SIG-M5 treated with dmso at 0.1 percent for 504 hours (cell line): Measurements from ENCODE around the gene PNPLA2.

Source experiments
- DNase-seq: peaks from one replicate; lab custom pipeline; 2025; ENCODE audit not compliant: unreplicated experiment; lab: John Stamatoyannopoulos, UW

The PNPLA2 gene

GRCh38 chr11:843086-843734 lies 24.5 kb downstream of the PNPLA2 start:
- DNase-seq = no peak

- DNase-seq = no peak
Measured at GRCh38 chr11:843818-844692, 25.3 kb downstream of the PNPLA2 start.

- DNase-seq = no peak
Measured at GRCh38 chr11:844693-845644, 26.3 kb downstream of the PNPLA2 start.

GRCh38 chr11:845872-846495 lies 27.3 kb downstream of the PNPLA2 start:
- DNase-seq = no peak

GRCh38 chr11:846496-847098 lies 27.9 kb downstream of the PNPLA2 start:
- DNase-seq = no peak

GRCh38 chr11:847876-848275 lies 29.2 kb downstream of the PNPLA2 start:
- DNase-seq = no peak

- no peak for DNase-seq
Measured at GRCh38 chr11:848380-848931, 29.7 kb downstream of the PNPLA2 start.

- DNase-seq = no peak
Measured at GRCh38 chr11:849104-849824, 30.6 kb downstream of the PNPLA2 start.

GRCh38 chr11:849951-850774 lies 31.4 kb downstream of the PNPLA2 start:
- no peak for DNase-seq

- DNase-seq = no peak
Measured at GRCh38 chr11:850775-851763, 32.4 kb downstream of the PNPLA2 start.

GRCh38 chr11:852762-853161 lies 34.0 kb downstream of the PNPLA2 start:
- DNase-seq = no peak

- no peak for DNase-seq
Measured at GRCh38 chr11:853682-854448, 35.2 kb downstream of the PNPLA2 start.

GRCh38 chr11:854601-855329 lies 36.1 kb downstream of the PNPLA2 start:
- DNase-seq = no peak

- no peak for DNase-seq
Measured at GRCh38 chr11:855330-855674, 36.6 kb downstream of the PNPLA2 start.

- DNase-seq = no peak
Measured at GRCh38 chr11:855796-856195, 37.1 kb downstream of the PNPLA2 start.

- no peak for DNase-seq
Measured at GRCh38 chr11:856397-856796, 37.7 kb downstream of the PNPLA2 start.
